Raji (cell line): Measurements from ENCODE around the gene UBE2L5.

ENCODE experiments used
- POLR2A ChIP-seq: IDR thresholded peaks from 2 replicates; pipeline ENCODE4 v1.6.1; 2011; ENCODE audit warnings: low read depth, low read length, control low read depth; ENCODE audit not compliant: insufficient read depth

The UBE2L5 gene

GRCh38 chr13:30416471-30416870, 5.8 kb upstream of the UBE2L5 start:
- no peak for TF ChIP-seq POLR2A

DNA sequence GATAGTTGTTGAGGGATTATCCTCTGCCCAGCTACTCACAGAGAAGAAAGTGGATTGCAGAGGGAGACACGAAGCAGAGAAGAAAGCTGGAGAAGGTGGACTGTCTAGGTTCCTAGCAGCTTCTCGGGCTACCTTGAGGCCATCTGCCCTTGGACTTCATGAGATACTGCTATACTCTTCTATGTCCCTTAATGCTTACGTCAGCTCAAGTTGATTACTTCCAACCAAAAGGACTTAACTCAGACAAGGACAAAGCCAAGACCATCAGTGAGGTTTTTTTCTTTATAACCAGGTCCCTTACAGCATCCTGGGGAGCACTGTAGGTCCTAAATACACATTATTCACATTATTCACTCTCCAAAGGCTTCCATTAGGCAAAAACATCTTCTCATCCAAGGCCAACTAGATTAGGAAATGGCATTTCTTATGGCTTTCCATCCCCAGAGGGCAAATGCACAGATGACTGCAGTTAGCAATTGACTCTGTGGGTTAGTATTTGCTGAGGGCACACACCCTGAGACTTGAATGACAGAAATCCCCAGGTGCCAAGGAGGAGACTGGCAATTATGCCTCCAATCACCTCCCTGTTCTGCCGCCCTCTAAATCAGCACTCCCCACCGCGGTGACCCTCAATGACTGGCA, 4.1 kb upstream of the UBE2L5 start:
- TF ChIP-seq POLR2A, result no peak

- TF ChIP-seq POLR2A, result peak; percentile 8; the same call in 1 of the 2 replicates
These were observed 3.4 kb upstream of the UBE2L5 start for GRCh38 chr13:30418717-30419459.

DNA sequence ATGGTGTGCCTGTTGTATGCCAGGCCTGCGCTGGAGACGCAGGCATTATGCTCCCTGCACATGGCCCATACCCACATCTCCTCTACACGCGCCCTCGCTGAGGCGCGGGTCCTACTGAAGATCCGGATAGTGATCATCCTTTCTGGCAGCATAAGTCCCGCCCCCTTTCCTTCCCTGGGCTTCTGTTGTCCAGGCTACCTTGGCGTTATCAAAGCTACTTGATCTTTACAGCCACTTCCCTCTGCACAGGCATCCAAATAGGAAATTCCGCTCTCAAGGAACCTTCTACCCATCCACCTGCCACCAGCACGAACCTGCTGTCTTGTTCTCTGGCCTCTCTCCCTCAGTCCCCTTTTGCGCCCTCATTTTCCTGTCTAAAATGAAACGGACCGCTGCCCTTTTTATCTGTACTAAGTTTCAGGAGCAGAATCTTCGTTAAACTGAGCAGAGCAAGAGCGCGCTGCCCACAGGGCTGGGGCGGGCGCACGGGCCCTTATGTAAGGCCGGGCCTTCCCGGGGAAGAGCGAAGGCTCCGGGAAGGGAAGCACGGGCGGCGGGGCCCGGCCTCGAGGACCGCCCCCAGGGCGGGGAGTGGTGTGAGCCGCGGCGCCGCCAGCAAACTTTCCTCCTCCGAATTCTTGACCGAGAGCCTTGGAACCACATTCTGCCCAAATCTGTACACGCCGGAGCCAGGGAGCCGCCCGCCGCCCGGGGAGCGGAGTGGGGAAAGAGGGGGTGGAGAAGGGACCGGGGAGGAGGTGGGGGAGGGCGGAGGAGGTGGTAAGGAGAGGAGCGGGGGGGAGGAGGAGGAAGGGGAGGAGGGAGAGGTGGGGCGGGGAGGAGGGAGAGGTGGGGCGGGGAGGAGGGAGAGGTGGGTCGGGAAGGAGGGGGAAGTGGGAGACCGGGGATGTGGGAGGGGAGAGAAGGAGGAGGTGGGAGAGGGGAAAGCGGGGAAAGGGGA, 920 bp upstream of the UBE2L5 start:
- peak; percentile 37; the same call in 1 of the 2 replicates for TF ChIP-seq POLR2A

GRCh38 chr13:30423891-30424290, 1.6 kb downstream of the UBE2L5 start:
- TF ChIP-seq POLR2A, result no peak

GRCh38 chr13:30429235-30429634, 6.9 kb downstream of the UBE2L5 start:
- TF ChIP-seq POLR2A, result peak; percentile 51; the same call in 1 of the 2 replicates

DNA sequence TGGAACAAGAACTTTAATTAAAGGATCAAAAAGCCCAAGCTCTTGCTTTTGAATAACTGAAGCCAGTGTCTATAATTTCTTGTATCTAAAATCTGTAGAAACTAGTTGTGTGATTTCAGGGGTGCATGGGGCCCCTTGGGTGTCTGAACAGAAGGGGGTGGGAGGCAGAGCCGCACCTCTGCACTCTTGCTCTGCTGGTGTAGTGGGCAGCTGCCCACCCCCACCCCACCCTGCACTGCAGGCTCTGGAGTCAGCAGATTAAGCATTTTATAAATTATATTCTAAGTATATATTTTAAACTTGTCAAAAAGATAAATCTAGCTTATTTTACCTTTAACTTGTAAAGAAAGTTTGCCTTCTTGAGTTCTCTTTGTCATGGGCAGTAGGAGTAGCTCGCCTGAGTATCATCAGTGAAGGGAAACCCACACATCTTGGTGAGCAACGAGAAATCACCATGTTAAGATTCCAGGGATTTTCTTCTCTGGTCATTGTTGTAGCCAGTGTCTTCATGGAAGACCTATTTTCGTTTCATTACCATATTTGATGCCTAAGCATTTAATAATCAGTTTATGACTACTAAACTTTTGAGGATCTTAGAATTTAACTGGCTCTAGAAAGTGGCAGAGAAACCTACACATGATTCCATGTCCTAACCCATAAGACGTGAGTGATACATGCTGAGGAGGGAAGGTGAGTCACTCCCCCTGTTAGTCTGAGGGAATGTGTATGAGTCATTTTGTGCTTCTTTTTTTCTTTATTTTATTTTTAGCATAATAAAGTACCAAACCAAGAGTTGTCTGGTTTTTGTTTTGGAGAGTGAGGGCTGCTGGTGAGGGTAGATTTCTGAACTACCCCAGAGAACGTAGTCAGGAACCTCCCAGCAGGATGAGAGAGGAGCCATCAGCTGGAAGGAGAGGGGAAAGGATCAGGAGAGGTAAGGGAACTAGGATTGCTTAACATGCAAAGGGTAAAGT, 7.7 kb downstream of the UBE2L5 start:
- no peak for TF ChIP-seq POLR2A

GRCh38 chr13:30431269-30431940, 9.1 kb downstream of the UBE2L5 start:
- TF ChIP-seq POLR2A, result no peak

DNA sequence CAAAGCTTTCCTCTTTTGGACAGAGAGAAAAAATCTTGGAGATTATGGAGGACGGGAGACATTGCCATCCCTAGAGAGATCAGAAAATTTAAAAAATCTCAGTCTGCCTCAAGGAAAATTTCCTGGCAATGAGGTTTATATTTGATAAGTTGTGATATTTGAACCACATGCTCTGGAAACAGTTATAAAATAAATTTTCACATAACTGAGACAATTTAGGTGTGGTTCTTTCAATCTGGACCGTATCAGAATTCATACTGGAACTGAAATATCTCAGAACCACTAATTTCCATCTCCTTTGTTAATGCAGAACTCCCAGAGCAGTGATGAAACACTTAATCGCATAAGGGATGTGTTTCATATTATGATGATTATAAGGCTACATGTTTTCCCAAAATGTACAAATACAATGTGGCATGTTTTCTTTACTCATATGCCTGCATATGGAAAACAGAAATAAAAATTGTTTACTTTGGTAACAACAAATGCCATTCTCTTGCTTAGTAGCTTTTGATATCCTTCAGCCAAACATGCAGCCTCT, 13.7 kb downstream of the UBE2L5 start:
- TF ChIP-seq POLR2A, result no peak

DNA sequence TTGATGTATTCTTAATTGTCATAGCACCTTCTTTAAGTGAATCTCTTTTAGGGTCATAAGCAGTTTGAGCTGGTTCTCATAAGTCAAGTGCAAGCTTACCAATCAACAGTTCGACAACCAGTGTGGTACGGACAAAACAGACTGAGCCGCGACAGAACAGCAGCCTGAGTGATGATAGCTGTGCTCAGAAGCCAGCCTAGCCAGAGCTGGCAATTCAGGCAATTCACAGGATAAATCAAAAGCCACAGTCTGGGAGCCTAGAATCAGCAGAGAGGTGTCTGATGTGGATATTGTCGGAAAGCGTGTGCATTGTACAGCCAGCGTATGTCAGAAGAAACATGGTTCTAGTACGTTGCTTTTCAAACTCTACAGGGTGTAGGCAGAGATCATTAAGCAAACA, 14.9 kb downstream of the UBE2L5 start:
- no peak for TF ChIP-seq POLR2A

DNA sequence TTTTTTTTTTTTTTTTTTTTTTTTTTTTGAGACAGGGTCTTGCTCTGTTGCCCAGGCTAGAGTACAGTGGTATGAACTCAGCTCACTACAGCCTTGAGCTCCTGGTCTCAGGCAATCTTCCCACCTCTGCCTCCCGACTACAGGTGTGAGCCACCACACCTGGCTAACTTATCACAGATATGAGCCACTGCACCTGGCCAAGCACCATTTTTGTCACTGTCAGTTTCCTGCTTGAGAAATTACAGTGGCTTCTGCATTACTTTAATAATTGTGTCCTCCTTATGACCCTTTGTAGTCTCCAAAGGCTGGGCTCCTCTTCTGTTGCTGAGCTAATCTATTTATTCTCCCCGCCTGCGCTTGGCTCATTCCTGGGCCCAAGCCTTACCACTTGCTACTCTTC, 16.0 kb downstream of the UBE2L5 start:
- no peak for TF ChIP-seq POLR2A

GRCh38 chr13:30440910-30441703, 18.8 kb downstream of the UBE2L5 start:
- no peak for TF ChIP-seq POLR2A

DNA sequence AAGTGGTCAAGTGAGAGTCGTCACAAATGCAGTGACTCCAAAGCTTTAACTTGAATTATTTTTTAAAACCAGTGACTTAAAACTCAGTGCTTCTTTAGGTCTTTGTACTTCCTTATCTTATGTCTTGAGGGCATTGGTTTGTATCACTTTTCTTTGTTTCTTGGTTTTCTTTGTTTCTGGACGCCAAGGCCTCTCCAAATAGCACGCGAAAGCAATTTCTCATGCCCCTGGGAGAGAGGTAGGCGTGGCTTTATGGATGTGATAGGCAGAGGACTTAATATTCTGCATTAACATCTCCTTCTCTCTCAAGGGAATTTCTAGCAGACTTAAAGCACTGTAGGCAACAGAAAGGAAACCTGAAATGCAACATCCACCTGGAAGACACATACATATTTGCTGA, 20.6 kb downstream of the UBE2L5 start:
- no peak for TF ChIP-seq POLR2A

- peak; percentile 59 for TF ChIP-seq POLR2A
These were observed 21.7 kb downstream of the UBE2L5 start for GRCh38 chr13:30443957-30444404.
